ENCODE measurements around the gene HTR5A. TPM values are rescaled to one million over a fixed set of nuclear protein-coding genes. Genes with fewer than 3 reads are reported as not detected.

The HTR5A gene
- total RNA-seq, 1 donor from 2014 or later, result not detected

DNA sequence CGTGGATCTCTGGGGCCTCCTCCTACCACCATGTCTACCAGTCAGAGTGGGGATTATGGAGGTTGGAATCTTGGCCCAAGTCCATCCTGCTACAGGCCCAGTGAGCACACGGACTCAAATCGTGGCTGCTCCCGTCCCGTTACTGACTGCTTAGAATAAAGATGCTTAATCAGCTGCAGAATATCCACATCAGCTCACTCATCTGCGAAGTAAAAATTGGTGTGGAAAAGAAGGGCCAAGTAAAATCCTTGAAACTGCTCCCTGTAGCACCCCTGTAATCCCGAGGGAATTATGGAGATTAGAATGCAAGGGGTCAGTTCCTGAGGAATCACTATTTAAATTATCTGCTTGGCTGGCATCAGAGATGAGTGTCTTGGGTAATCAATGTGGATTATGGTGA lies 13.0 kb upstream of the HTR5A start:
- no peak for DNase-seq (ENCODE audit: low read depth, low spot score)
- Mint-ChIP-seq H3K4me1 (no peaks in the 10 kb centered on the region), H3K4me3 (no peak overlapping the region), H3K9me3 (no peaks in the 10 kb centered on the region), H3K27ac (ENCODE audit: unreplicated experiment) (no peak overlapping the region), H3K27me3 (ENCODE audit: low read depth) (peaks cover 51% of the 10 kb centered on the region), H3K36me3 (ENCODE audit: low read depth) (no peaks in the 10 kb centered on the region)
- TF ChIP-seq, protein P1, sequence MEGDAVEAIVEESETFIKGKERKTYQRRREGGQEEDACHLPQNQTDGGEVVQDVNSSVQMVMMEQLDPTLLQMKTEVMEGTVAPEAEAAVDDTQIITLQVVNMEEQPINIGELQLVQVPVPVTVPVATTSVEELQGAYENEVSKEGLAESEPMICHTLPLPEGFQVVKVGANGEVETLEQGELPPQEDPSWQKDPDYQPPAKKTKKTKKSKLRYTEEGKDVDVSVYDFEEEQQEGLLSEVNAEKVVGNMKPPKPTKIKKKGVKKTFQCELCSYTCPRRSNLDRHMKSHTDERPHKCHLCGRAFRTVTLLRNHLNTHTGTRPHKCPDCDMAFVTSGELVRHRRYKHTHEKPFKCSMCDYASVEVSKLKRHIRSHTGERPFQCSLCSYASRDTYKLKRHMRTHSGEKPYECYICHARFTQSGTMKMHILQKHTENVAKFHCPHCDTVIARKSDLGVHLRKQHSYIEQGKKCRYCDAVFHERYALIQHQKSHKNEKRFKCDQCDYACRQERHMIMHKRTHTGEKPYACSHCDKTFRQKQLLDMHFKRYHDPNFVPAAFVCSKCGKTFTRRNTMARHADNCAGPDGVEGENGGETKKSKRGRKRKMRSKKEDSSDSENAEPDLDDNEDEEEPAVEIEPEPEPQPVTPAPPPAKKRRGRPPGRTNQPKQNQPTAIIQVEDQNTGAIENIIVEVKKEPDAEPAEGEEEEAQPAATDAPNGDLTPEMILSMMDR (conservative IDR thresholded peaks at IDR 0.05), result no peak

DNA sequence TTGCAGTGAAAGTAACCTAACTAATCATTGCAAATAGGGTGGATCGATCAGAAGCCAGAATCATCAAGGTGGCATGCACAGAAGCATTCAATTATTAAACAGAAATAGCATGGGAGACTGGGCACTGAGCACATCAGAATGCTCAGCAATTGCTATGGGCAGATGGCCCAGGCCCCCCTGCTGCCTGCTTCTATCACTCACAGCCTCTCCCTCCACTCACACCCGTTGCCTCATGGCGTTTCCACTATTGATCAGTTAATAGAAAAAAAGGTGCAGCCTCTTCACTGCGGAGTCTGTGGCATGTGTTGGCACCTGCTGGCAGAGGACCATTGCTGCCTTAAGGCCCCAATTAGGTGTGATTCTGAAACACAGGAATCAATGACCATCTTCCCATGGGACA lies 11.2 kb upstream of the HTR5A start:
- no peaks in the 10 kb centered on the region for H3K9me3 Mint-ChIP-seq
- H3K4me3 Mint-ChIP-seq, result no peak overlapping the region
- no peaks in the 10 kb centered on the region for H3K36me3 Mint-ChIP-seq (ENCODE audit: low read depth)
- H3K4me1 Mint-ChIP-seq, result no peaks in the 10 kb centered on the region
- no peak overlapping the region for H3K27ac Mint-ChIP-seq (ENCODE audit: unreplicated experiment)
- TF ChIP-seq, protein P1 (conservative IDR thresholded peaks at IDR 0.05), result no peak
- peaks cover 58% of the 10 kb centered on the region for H3K27me3 Mint-ChIP-seq (ENCODE audit: low read depth)
- no peak for DNase-seq (ENCODE audit: low read depth, low spot score)

DNA sequence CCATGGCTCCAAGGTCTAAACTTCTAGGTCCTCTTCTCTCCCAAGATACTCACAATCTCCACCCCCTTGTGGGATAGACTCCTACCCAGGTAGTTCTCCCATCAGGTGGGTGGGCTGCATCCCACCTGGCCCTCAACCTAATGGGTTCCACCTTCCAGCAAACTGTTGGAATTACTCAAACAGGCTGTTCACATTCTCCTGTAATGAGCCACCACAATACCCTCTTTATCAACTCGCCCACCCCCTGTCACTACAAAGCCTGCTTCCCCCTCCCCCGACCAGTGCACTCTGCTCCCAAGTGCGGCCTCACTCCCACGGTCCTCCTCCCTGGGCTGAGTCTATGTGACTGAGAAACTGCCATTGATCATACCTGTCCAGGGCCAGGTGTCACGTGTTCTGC lies 10.4 kb upstream of the HTR5A start:
- DNase-seq (ENCODE audit: low read depth, low spot score), result no peak
- Mint-ChIP-seq H3K36me3 (ENCODE audit: low read depth) (no peaks in the 10 kb centered on the region), H3K27me3 (ENCODE audit: low read depth) (peaks cover 61% of the 10 kb centered on the region), H3K27ac (ENCODE audit: unreplicated experiment) (no peak overlapping the region), H3K9me3 (no peaks in the 10 kb centered on the region), H3K4me3 (no peak overlapping the region), H3K4me1 (no peaks in the 10 kb centered on the region)
- TF ChIP-seq, protein P1 (conservative IDR thresholded peaks at IDR 0.05), result no peak

DNA sequence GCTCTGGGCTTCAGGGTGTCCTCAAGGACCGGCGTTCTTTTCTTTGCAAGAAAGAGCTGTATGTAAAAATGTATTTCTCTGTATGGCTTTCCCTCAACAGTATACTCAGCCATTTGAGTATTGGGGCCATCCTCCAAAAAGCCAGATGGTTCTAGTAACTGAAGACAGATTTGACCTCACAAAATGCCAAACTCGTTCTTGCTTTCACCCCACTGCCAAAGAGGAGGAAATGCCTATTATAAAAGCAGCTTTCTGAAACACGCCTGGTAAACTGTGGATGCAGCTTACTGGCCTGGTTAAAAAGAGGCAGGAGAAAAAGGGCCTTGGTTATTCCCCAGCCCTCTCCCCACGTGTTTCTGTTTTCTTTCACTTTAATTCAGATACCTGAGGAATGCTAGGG lies 7.7 kb upstream of the HTR5A start:
- Mint-ChIP-seq H3K27me3 (ENCODE audit: low read depth) (peaks cover 73% of the 10 kb centered on the region), H3K36me3 (ENCODE audit: low read depth) (no peaks in the 10 kb centered on the region), H3K27ac (ENCODE audit: unreplicated experiment) (no peak overlapping the region), H3K4me1 (no peaks in the 10 kb centered on the region), H3K4me3 (no peak overlapping the region), H3K9me3 (no peaks in the 10 kb centered on the region)
- no peak for DNase-seq (ENCODE audit: low read depth, low spot score)
- TF ChIP-seq, protein P1 (conservative IDR thresholded peaks at IDR 0.05), result no peak

DNA sequence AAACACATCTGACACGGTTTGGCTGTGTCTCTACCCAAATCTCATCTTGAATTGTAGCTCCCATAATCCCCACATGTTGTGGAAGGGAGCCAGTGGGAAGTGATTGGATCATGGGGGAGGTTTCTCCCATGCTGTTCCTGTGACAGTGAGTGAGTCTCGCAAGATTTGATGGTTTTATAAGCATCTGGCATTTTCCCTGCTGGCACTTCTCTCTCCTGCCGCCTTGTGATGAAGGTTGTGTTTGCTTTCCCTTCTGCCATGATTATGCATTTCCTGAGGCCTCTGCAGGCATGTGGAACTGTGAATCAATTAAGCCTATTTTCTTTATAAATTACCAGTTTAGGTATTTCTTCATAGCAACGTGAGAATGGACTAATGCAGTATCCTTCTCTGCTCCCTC lies 5.9 kb upstream of the HTR5A start:
- no peak for DNase-seq (ENCODE audit: low read depth, low spot score)
- H3K36me3 Mint-ChIP-seq (ENCODE audit: low read depth), result no peaks in the 10 kb centered on the region
- H3K27me3 Mint-ChIP-seq (ENCODE audit: low read depth), result peaks cover 75% of the 10 kb centered on the region
- H3K4me1 Mint-ChIP-seq, result no peaks in the 10 kb centered on the region
- no peaks in the 10 kb centered on the region for H3K9me3 Mint-ChIP-seq
- H3K27ac Mint-ChIP-seq (ENCODE audit: unreplicated experiment), result no peak overlapping the region
- H3K4me3 Mint-ChIP-seq, result no peak overlapping the region
- TF ChIP-seq, protein P1 (conservative IDR thresholded peaks at IDR 0.05), result no peak

All from neural crest cell (in vitro differentiated cells).